GM12878 (cell line): Measurements from ENCODE around the gene RAB10. TPM values are rescaled to one million over a fixed set of nuclear protein-coding genes. Genes with fewer than 3 reads are reported as not detected.

Experiments used
- ATAC-seq: fragments of 200-7000 bp; cut with Tn5 transposase; 3 replicates; pipeline ENCODE4 v1.9.1; 2020; ENCODE audit warnings: mild to moderate bottlenecking, moderate library complexity
- BruUV-seq: library from RNA; stranded (reverse); fragments of 400-500 nt; replicated peaks from 2 replicates; lab custom pipeline; 2021; lab: Mats Ljungman, UMichigan
- CTCF ChIA-PET: fragments of 300-600 bp; sonication (Branson Sonifier 250); formaldehyde crosslinking; extraction: SDS; loops from one replicate; lab custom pipeline; 2021; ENCODE audit warnings: inconsistent platforms; lab: Yijun Ruan, JAX
- POLR2A ChIA-PET: fragments of 350-600 bp; formaldehyde crosslinking; extraction: SDS; loops from one replicate; lab custom pipeline; 2021; ENCODE audit warnings: inconsistent platforms; lab: Charles Lee
- RAD21 ChIA-PET: fragments of 300-600 bp; sonication (Branson Sonifier 250); formaldehyde crosslinking; loops from one replicate; lab custom pipeline; 2023; ENCODE audit warnings: antibody characterized with exemption; ENCODE audit not compliant: unreplicated experiment; lab: Charles Lee
- SMC1A ChIA-PET: fragments of 300-600 bp; sonication (Branson Sonifier 250); formaldehyde crosslinking; loops from one replicate; lab custom pipeline; 2023; ENCODE audit not compliant: unreplicated experiment, uncharacterized antibody; lab: Charles Lee
- DNase-seq: peaks from one replicate; pipeline ENCODE4 v3.0.0-alpha.2; 2011; ENCODE audit warnings: low read depth, low spot score
- FAIRE-seq: peaks from 3 replicates; lab custom pipeline; 2011; peaks lifted over from hg19 to GRCh38; lab: Jason Lieb, UNC
- H2AFZ ChIP-seq: 2 replicates; pipeline ENCODE4 v1.6.0; 2011; ENCODE audit warnings: low read depth, low read length, control low read depth; ENCODE audit not compliant: control insufficient read depth
- H3K27ac ChIP-seq: 2 replicates; pipeline ENCODE4 v1.5.1; 2011; ENCODE audit warnings: control low read depth; ENCODE audit not compliant: control insufficient read depth, insufficient read depth
- H3K27me3 ChIP-seq, 2 experiments: replicated peaks in 1 of 2; 2 replicates each; pipeline versions ENCODE4 v1.6.0 to v1.6.1; 2011; ENCODE audit warnings: low read length in 1 of 2; ENCODE audit not compliant: control insufficient read depth in 2 of 2, insufficient read depth in 2 of 2
- H3K36me3 ChIP-seq, 2 experiments: 2 replicates each; pipeline ENCODE4 v1.5.1; 2011; ENCODE audit warnings: low read length in 1 of 2; ENCODE audit not compliant: control insufficient read depth in 2 of 2, insufficient read depth in 2 of 2
- H3K4me1 ChIP-seq: 2 replicates; pipeline ENCODE4 v1.6.1; 2011; ENCODE audit warnings: mild to moderate bottlenecking, low read length, moderate library complexity, mixed read lengths; ENCODE audit not compliant: control insufficient read depth, insufficient read depth
- H3K4me2 ChIP-seq: 2 replicates; pipeline ENCODE4 v1.6.0; 2011; ENCODE audit warnings: control low read depth; ENCODE audit not compliant: control insufficient read depth, insufficient read depth
- H3K4me3 ChIP-seq: fragments of 200-600 bp; sonication (generic); 2 replicates; pipeline ENCODE4 v1.5.1; 2016
- H3K79me2 ChIP-seq: 2 replicates; pipeline ENCODE4 v1.6.0; 2011; ENCODE audit warnings: low read length; ENCODE audit not compliant: control insufficient read depth, insufficient read depth
- H3K9ac ChIP-seq: 2 replicates; pipeline ENCODE4 v1.8.0; 2011; ENCODE audit warnings: low read length, control low read depth, mixed read lengths; ENCODE audit not compliant: control insufficient read depth, insufficient read depth
- H3K9me3 ChIP-seq: replicated peaks from 3 replicates; pipeline ENCODE4 v1.5.1; 2011; ENCODE audit warnings: mild to moderate bottlenecking, low read length; ENCODE audit not compliant: control insufficient read depth, insufficient read depth
- H4K20me1 ChIP-seq: 2 replicates; pipeline ENCODE4 v1.6.0; 2011; ENCODE audit not compliant: control insufficient read depth, insufficient read depth
- E4F1 ChIP-seq: fragments of 450-650 bp; IDR thresholded peaks from 2 replicates; pipeline ENCODE4 v1.6.1; 2018; ENCODE audit warnings: borderline replicate concordance, mild to moderate bottlenecking; ENCODE audit not compliant: partially characterized antibody
- GATAD2B ChIP-seq: fragments of 450-650 bp; conservative IDR thresholded peaks from 2 replicates; pipeline ENCODE4 v1.6.1; 2017; ENCODE audit warnings: low read depth, mild to moderate bottlenecking, moderate library complexity
- IKZF2 ChIP-seq, 2 experiments: fragments of 450-650 bp; IDR thresholded peaks; 2 replicates each; pipeline ENCODE4 v1.6.1; 2017; ENCODE audit warnings: mild to moderate bottlenecking in 2 of 2, moderate library complexity in 2 of 2
- KAT2A ChIP-seq: conservative IDR thresholded peaks from 2 replicates; pipeline ENCODE4 v1.6.1; 2011; ENCODE audit warnings: low read depth, low read length; ENCODE audit not compliant: control insufficient read depth
- NFIC ChIP-seq: IDR thresholded peaks from 2 replicates; pipeline ENCODE4 v1.6.1; 2012; ENCODE audit warnings: low read depth, mild to moderate bottlenecking, inconsistent platforms, low read length, moderate library complexity
- WGBS: methylation state at CpG from one replicate; pipeline ENCODE4 v1.1.6; 2016; ENCODE audit warnings: low lambda C conversion rate; ENCODE audit not compliant: insufficient replicate concordance, insufficient coverage; ENCODE audit errors: missing lambda C conversion rate; 5-methylcytosine and 5-hydroxymethylcytosine counted together
- in situ Hi-C: fragments of 300-500 bp; cut with MboI; formaldehyde crosslinking; loops from 9 replicates; pipeline ENCODE4 v1.14.3; 2018; ENCODE audit warnings: mixed read lengths
- intact Hi-C: fragments of 100-400 bp; cut with micrococcal nuclease; formaldehyde crosslinking; loops from one replicate; pipeline ENCODE4 v1.14.2; 2022; ENCODE audit not compliant: unreplicated experiment
- polyA plus RNA-seq, 11 experiments: library from polyadenylated mRNA; depleted of rRNA in 4 of 11; unstranded in 6 of 11; stranded (reverse) in 5 of 11; fragments of >200 nt; fragmentation: Nextera tagmentation in 4 of 11; fragmentation: Illumina TruSeq in 1 of 11; extraction: Ambion mirVana in 4 of 11; extraction: Trizol in 1 of 11; gene quantifications; 1 replicate in 1 of 11; 2 replicates in 10 of 11; pipeline versions ENCODE4 v1.2.1 to v1.2.3, GENCODE V29; 2011 to 2016; ENCODE audit warnings: inconsistent platforms in 2 of 11, missing spikeins in 2 of 11, low read depth in 1 of 11
- total RNA-seq, 4 experiments: library from RNA; depleted of rRNA in 3 of 4; stranded (reverse); fragments of >200 nt in 3 of 4; fragmentation: Illumina TruSeq in 1 of 4; extraction: Trizol in 1 of 4; gene quantifications; 2 replicates each; pipeline versions ENCODE4 v1.2.1 to v1.2.3, GENCODE V29; 2013 to 2021

RAB10 gene
- total and polyA plus RNA-seq, 10 of the 15 experiments (the other 5 are each of a cell fraction or from before 2014, with no cell fraction given), result 13.3 to 109 (median 82.0) TPM

- SMC1A ChIA-PET, result no interaction called here
- Histone ChIP-seq H3K9me3 (no peaks in the 10 kb centered on the region), H3K4me1 (no peaks in the 10 kb centered on the region), H3K79me2 (no peaks in the 10 kb centered on the region), H3K36me3 (no peaks in the 10 kb centered on the region), H3K27me3 (no peaks in the 10 kb centered on the region), H3K9ac (no peak overlapping the region), H3K27ac (no peak overlapping the region), H4K20me1 (no peaks in the 10 kb centered on the region), H3K4me3 (no peak overlapping the region), H2AFZ (no peak overlapping the region), H3K4me2 (no peak overlapping the region)
- FAIRE-seq (no peak), ATAC-seq (no peak), DNase-seq (no peak)
- in situ Hi-C loops (no loop called here), intact Hi-C loops (no loop called here)
- POLR2A ChIA-PET, result no interaction called here
- BruUV-seq, result no TSS peak
- TF ChIP-seq GATAD2B (no peak), NFIC (no peak), IKZF2 (IDR thresholded peaks at IDR 0.05) (no peak), KAT2A (no peak), E4F1 (no peak)
- CTCF ChIA-PET, result no interaction called here
- RAD21 ChIA-PET, result no interaction called here
- WGBS, result 24% methylated on average over 4 of the region's 4 CpGs
Observed at GRCh38 chr2:26001743-26002351, 32.0 kb upstream of the RAB10 start.
